ENCODE measurements around the gene PTH2.

PTH2 gene

DNA sequence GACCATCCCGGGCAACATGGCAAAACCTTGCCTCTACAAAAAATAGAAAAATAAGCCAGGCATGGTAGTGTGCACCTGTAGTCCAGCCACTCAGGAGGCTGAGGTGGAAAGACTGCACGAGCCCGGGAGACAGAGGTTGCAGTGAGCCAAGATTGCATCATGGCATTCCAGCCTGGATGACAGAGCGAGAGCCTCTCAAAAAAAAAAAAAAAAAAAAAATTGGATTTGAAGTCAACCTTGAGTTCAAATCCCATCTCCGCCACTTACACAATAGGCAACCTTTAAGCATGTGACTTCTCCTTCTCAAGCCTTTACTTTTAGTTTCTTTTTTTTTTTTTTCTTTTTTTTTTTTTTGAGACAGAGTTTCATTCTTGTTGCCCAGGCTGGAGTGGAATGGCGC, 23.2 kb downstream of the PTH2 start:
- H3K9ac ChIP-seq (ENCODE audit: low read depth, low read length): no peak overlapping the region
- no peaks in the 10 kb centered on the region for H3K9me3 ChIP-seq (replicated peaks; ENCODE audit: low read length)
- H3K36me3 ChIP-seq (ENCODE audit: insufficient read depth, low read length): no peaks in the 10 kb centered on the region
- H3K27me3 ChIP-seq (ENCODE audit: control insufficient read depth, insufficient read depth, low read length): peaks cover 29% of the 10 kb centered on the region
- H3K4me2 ChIP-seq (ENCODE audit: low read length): no peak overlapping the region
- H3K4me1 ChIP-seq (ENCODE audit: control insufficient read depth, insufficient read depth, low read length): no peaks in the 10 kb centered on the region
- no peak overlapping the region for H3K4me3 ChIP-seq (ENCODE audit: low read length)

DNA sequence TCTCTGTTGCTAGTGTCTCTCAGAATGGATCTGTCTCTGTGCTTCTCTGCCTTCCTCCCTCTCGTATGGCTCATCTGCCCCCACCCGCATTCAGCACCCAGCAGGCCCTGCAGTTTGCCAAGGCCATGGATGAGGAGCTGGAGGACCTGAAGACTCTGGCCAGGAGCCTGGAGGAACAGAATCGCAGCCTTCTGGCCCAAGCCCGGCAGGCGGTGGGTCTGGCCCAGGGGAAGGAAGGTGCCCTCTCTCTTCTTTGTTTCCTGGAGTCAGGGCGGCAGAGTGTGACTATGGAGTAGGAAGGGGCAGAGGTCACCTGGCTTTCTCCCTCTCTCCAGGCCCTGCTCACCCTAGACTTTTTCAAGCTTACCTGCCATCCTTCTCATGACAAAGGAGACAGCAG, 24.3 kb downstream of the PTH2 start:
- Histone ChIP-seq H3K27me3 (ENCODE audit: control insufficient read depth, insufficient read depth, low read length) (peaks cover 40% of the 10 kb centered on the region), H3K36me3 (ENCODE audit: insufficient read depth, low read length) (no peaks in the 10 kb centered on the region), H3K4me2 (ENCODE audit: low read length) (no peak overlapping the region), H3K4me1 (ENCODE audit: control insufficient read depth, insufficient read depth, low read length) (no peaks in the 10 kb centered on the region), H3K9ac (ENCODE audit: low read depth, low read length) (no peak overlapping the region), H3K4me3 (ENCODE audit: low read length) (no peak overlapping the region), H3K9me3 (replicated peaks; ENCODE audit: low read length) (no peaks in the 10 kb centered on the region)

DNA sequence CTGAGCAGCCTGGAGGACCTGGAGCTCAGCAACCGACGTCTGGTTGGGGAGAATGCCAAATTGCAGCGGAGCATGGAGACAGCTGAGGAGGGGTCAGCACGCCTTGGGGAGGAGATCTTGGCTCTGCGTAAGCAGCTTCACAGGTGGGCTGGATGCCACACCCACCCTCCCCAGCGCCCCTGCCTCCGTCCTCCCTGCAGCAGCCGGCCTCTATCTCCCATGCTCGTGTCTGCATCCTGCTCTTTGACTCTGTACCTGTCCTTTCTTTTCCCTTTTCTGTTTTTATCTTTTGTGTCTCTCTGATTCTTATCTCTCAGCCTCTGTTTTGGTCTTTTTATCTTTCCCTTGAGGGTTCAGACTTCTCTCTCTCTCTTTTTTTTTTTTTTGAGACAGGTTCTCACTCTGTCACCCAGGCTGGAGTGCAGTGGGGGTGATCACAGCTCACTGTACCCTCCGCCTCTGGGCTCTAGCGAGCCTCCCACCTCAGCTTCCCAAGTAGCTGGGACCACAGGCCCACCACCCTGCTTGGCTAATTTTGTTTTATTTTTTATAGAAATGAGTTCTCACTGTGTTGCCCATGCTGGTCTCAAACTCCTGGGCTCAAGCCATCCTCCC, 25.1 kb downstream of the PTH2 start:
- H3K9me3 ChIP-seq (replicated peaks; ENCODE audit: low read length): no peaks in the 10 kb centered on the region
- H3K4me2 ChIP-seq (ENCODE audit: low read length): no peak overlapping the region
- peaks cover 48% of the 10 kb centered on the region for H3K27me3 ChIP-seq (ENCODE audit: control insufficient read depth, insufficient read depth, low read length)
- no peak overlapping the region for H3K4me3 ChIP-seq (ENCODE audit: low read length)
- H3K4me1 ChIP-seq (ENCODE audit: control insufficient read depth, insufficient read depth, low read length): no peaks in the 10 kb centered on the region
- no peaks in the 10 kb centered on the region for H3K36me3 ChIP-seq (ENCODE audit: insufficient read depth, low read length)
- no peak overlapping the region for H3K9ac ChIP-seq (ENCODE audit: low read depth, low read length)

DNA sequence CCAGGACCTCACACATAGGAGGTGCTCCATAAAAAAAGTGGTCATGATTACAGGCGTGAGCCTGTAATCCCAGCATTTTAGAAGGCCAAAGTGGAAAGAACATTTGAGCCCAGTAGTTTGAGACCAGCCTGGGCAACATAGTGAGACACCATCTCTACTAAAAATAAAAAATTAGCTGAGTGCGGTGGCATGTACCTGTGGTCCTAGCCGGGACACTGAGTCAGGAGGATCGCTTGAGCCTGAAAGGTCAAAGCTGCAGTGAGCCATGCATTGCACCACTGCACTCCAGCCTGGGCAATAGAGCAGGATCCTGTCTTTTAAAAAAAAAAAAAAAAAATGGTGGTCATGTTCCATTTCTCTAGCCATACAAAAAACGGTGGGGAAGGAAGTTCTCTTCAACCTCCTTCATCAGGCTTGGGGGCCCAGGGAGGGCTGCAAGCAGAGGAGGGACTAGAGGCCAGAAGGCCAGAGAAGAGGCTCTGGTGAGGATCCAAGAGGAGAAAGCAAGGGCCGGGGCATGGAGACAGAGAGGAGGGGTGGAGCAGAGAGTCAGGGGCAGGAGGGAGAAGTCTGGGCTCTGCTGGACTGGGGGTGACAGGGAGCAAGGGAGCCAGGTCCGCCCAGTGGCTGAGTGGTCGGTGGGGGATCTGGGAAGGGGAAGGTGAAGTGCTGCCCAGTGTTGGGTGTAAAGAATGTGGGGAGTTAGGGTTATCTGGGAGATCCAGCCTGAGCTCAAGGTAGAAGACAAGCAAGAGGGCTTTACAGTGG, 26.3 kb downstream of the PTH2 start:
- no peak overlapping the region for H3K9ac ChIP-seq (ENCODE audit: low read depth, low read length)
- no peaks in the 10 kb centered on the region for H3K9me3 ChIP-seq (replicated peaks; ENCODE audit: low read length)
- no peaks in the 10 kb centered on the region for H3K4me1 ChIP-seq (ENCODE audit: control insufficient read depth, insufficient read depth, low read length)
- no peak overlapping the region for H3K4me2 ChIP-seq (ENCODE audit: low read length)
- no peak overlapping the region for H3K4me3 ChIP-seq (ENCODE audit: low read length)
- peaks cover 56% of the 10 kb centered on the region for H3K27me3 ChIP-seq (ENCODE audit: control insufficient read depth, insufficient read depth, low read length)
- no peaks in the 10 kb centered on the region for H3K36me3 ChIP-seq (ENCODE audit: insufficient read depth, low read length)

DNA sequence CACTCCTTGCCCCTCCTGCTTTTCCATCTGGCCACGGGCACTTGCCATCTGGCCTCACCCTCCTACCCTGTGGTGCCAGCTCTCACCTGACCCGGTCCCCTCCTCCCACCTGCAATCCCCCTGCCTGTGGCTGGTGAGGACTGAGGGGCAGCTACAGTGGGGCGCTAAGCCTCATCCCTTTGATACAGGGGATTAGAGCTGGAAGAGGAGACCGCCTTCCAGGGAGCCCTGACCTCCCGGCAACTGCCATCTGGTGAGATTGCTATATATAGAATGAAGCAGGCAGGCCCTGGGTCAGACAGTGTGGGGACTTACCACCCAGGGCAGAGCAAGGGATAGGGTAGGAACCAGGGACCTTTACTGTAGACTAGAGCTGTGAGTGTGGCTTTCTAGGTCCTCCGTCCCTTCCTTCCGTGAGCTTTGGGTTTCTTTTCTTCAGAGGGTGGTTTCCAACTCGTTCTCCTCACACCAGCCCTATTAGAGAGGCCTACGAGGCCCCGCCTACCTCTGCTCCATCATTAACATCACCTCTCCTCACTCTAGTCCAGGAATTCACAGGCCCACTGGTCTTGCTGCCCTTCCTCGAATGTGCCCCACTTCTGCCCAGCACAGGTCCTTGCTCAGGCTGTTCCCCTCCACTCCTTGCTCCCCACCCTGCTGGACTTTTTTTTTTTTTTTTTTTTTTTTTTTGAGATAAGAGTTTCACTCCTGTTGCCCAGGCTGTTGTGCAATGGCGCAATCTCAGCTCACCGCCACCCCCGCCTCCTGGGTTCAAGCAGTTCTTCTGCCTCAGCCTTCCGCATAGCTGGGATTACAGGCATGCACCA, 27.4 kb downstream of the PTH2 start:
- H3K27me3 ChIP-seq (ENCODE audit: control insufficient read depth, insufficient read depth, low read length): peaks cover 53% of the 10 kb centered on the region

DNA sequence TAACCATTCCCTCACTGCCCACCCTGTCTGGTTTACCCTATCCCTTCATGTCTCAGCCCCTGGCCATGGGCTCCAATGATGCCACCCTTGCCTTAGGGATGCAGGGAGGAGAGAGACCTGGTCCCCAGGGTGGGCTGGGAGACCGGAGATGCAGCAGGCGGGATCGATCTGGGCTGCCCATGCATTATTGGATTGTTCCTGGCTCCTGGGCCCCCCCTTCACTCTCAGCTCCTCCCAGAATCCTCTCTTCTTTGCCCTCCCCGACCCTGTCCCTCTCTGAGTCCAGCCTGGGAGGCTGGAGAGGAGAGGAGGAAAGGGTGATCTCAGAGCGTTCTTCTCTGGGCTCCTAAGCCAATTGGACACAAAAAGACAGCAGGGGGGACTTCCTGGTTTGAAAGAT, 29.4 kb downstream of the PTH2 start:
- peaks cover 63% of the 10 kb centered on the region for H3K27me3 ChIP-seq (ENCODE audit: control insufficient read depth, insufficient read depth, low read length)
- no peaks in the 10 kb centered on the region for H3K9me3 ChIP-seq (replicated peaks; ENCODE audit: low read length)
- no peak overlapping the region for H3K4me2 ChIP-seq (ENCODE audit: low read length)
- no peaks in the 10 kb centered on the region for H3K36me3 ChIP-seq (ENCODE audit: insufficient read depth, low read length)
- no peak overlapping the region for H3K9ac ChIP-seq (ENCODE audit: low read depth, low read length)
- no peak overlapping the region for H3K4me3 ChIP-seq (ENCODE audit: low read length)
- no peaks in the 10 kb centered on the region for H3K4me1 ChIP-seq (ENCODE audit: control insufficient read depth, insufficient read depth, low read length)

More for the DNA sequence above, 27.4 kb downstream of the PTH2 start:
- H3K9me3 ChIP-seq (replicated peaks; ENCODE audit: low read length): no peaks in the 10 kb centered on the region
- no peak overlapping the region for H3K9ac ChIP-seq (ENCODE audit: low read depth, low read length)
- no peak overlapping the region for H3K4me3 ChIP-seq (ENCODE audit: low read length)
- no peaks in the 10 kb centered on the region for H3K36me3 ChIP-seq (ENCODE audit: insufficient read depth, low read length)
- H3K4me2 ChIP-seq (ENCODE audit: low read length): no peak overlapping the region
- H3K4me1 ChIP-seq (ENCODE audit: control insufficient read depth, insufficient read depth, low read length): no peaks in the 10 kb centered on the region

DNA sequence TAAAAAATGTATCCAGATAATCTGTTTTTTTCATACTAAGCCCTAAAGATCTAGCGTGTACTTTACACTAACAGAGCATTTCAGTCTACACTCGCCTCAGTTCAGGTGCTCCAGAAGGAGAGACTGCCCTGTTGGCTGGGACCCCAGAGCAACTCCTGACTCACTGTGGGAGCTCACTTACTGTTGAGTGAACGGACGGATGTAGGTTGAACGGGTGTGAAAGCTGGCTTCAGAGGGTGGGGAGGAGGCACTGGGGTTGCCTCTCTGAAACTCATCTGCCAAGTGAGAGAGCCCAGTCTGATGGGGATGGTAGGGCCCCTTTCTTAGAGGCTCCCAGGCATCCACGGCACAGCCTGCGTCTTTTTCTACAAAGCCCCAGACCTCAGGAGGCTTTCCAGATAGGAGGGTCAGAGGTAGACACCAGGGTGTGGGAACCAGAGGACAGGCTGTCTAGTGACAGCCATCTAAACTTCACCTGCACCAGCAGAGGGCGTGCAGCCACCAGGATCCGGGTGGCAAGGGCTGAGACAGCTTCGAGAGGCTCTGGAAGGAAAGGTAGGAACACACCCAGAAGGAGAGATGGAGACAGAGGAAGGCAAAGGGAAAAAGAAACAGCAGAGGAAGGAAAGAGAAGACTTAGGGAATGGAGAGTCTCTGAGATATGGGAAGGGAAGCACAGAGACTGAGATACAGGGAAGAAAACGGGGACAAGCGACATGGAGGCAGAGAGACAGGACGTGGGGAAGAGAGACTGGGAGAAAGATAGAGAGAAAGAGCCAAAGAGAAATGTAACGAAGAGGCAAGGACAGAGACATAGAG, 31.5 kb downstream of the PTH2 start:
- Histone ChIP-seq H3K36me3 (ENCODE audit: insufficient read depth, low read length) (no peaks in the 10 kb centered on the region), H3K4me1 (ENCODE audit: control insufficient read depth, insufficient read depth, low read length) (no peaks in the 10 kb centered on the region), H3K4me3 (ENCODE audit: low read length) (no peak overlapping the region), H3K9ac (ENCODE audit: low read depth, low read length) (no peak overlapping the region), H3K9me3 (replicated peaks; ENCODE audit: low read length) (no peaks in the 10 kb centered on the region), H3K27me3 (ENCODE audit: control insufficient read depth, insufficient read depth, low read length) (peaks cover 53% of the 10 kb centered on the region), H3K4me2 (ENCODE audit: low read length) (no peak overlapping the region)

DNA sequence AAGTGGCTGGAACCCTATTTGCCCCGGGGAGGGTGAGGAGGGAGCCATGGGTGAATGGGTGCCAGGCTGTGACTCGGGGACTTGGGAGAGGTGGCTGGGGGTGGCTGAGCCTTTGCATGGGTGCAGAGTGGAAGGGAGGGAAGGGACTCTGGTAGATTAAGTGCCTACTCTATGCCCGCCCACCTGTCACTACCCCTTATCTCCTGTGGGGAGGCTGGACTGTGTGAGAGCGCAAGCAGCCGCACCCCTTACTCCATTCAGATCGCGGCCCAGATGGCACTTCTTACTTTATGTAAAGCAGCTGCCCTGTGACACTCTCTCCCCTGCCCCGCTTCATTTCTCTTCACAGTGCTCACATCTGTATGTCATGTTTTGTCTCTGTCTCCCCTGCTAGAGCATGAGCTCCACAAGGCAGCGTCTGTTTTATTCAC, 32.3 kb downstream of the PTH2 start:
- H3K4me3 ChIP-seq (ENCODE audit: low read length): no peak overlapping the region
- H3K36me3 ChIP-seq (ENCODE audit: insufficient read depth, low read length): no peaks in the 10 kb centered on the region
- no peak overlapping the region for H3K9ac ChIP-seq (ENCODE audit: low read depth, low read length)
- no peak overlapping the region for H3K4me2 ChIP-seq (ENCODE audit: low read length)
- H3K4me1 ChIP-seq (ENCODE audit: control insufficient read depth, insufficient read depth, low read length): no peaks in the 10 kb centered on the region
- peaks cover 53% of the 10 kb centered on the region for H3K27me3 ChIP-seq (ENCODE audit: control insufficient read depth, insufficient read depth, low read length)
- no peaks in the 10 kb centered on the region for H3K9me3 ChIP-seq (replicated peaks; ENCODE audit: low read length)

DNA sequence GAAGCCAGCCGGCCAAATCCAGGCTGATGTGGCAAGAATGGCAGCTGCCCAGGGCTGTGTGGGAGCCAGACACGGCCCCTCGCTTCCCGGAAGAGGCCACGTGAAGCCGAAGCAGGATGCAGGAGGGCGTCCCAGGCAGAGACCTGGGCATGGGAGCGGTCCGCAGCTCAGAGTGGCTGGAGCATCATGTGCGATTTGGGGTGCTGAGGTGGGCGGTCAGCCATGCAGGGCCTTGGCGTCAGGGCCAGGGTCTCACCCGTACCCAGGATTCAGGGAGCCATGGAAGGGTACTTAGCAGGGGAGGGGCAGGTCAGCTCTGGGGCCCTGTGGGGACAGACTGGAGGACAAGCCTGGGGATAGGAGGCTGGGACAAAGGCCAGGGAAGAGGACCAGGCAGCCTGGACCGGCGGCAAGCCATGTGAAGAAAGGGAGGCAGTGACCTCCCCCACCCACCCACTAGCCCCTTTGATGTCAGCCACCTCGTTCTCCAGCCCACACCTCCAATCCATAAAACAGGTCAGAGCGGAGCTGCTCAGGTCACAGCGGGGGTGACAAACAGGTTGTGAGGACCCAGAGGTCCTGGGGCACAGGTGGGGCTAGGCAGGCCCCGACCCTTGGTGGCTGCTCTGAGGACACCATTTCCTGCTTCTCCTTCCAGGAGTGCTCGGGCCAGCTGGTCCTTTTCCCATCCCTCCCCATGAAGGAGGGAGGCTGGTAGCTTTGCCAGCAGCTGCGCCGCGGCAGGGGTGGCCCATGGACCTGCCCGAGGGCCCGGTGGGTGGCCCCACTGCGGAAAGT, 32.9 kb downstream of the PTH2 start:
- Histone ChIP-seq H3K4me1 (ENCODE audit: control insufficient read depth, insufficient read depth, low read length) (no peaks in the 10 kb centered on the region), H3K36me3 (ENCODE audit: insufficient read depth, low read length) (no peaks in the 10 kb centered on the region), H3K9me3 (replicated peaks; ENCODE audit: low read length) (no peaks in the 10 kb centered on the region), H3K4me3 (ENCODE audit: low read length) (no peak overlapping the region), H3K4me2 (ENCODE audit: low read length) (no peak overlapping the region), H3K9ac (ENCODE audit: low read depth, low read length) (no peak overlapping the region), H3K27me3 (ENCODE audit: control insufficient read depth, insufficient read depth, low read length) (peaks cover 48% of the 10 kb centered on the region)

DNA sequence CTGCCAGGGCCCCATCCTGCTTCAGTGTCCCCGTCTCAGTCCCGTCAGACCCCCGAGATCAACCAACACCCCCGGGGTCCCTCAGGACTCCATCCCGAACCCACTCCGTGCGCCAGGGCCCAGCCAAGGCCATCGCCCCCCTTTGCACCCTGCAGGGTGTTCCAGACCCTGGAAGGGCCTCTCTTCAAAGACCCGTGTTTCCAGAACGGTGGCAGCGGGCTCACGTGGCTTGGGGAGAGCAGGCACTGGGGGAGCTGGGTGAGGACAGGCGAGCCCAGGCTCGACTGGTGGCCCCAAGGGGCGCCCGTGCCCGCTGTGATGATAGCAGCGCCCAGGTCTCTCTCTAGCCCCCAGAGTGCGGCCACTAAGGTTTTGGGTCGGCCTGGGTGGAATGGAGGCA, 33.8 kb downstream of the PTH2 start:
- Histone ChIP-seq H3K4me2 (ENCODE audit: low read length) (no peak overlapping the region), H3K9me3 (replicated peaks; ENCODE audit: low read length) (no peaks in the 10 kb centered on the region), H3K9ac (ENCODE audit: low read depth, low read length) (no peak overlapping the region), H3K4me3 (ENCODE audit: low read length) (no peak overlapping the region), H3K4me1 (ENCODE audit: control insufficient read depth, insufficient read depth, low read length) (no peaks in the 10 kb centered on the region), H3K27me3 (ENCODE audit: control insufficient read depth, insufficient read depth, low read length) (peaks cover 39% of the 10 kb centered on the region), H3K36me3 (ENCODE audit: insufficient read depth, low read length) (no peaks in the 10 kb centered on the region)
